ENCODE results near the gene PPP1R26.

- no peak for TF ChIP-seq EP300 (IDR thresholded peaks at IDR 0.05)
- TF ChIP-seq CTCF (IDR thresholded peaks at IDR 0.05) = no peak
- no peak for TF ChIP-seq POLR2AphosphoS5 (IDR thresholded peaks at IDR 0.05)
- no peak for TF ChIP-seq POLR2A (IDR thresholded peaks at IDR 0.05; ENCODE audit: low read depth)
Observed at GRCh38 chr9:135519179-135519971, 39.8 kb downstream of the PPP1R26 start.

Data from esophagus muscularis mucosa (tissue), 4 donors.